Left kidney (tissue), 2 donors: ENCODE results near the gene GLTPD2. TPM values are rescaled to one million over a fixed set of nuclear protein-coding genes. Genes with fewer than 3 reads are reported as not detected.

Experiments
- DNase-seq: peaks from one replicate; pipeline ENCODE4 v3.0.0-alpha.2; 2013
- polyA plus RNA-seq: library from polyadenylated mRNA; unstranded; fragments of 120-200 nt; gene quantifications from one replicate; pipeline ENCODE4 v1.2.1, GENCODE V29; 2013; ENCODE audit not compliant: insufficient read length

GLTPD2 gene
- polyA plus RNA-seq, 1 donor: 4.1 TPM

GRCh38 chr17:4769628-4770027, 19.1 kb upstream of the GLTPD2 start:
- no peak for DNase-seq

GRCh38 chr17:4771519-4772234, 17.1 kb upstream of the GLTPD2 start, which contains the start of gene TM4SF5:
Gene TM4SF5 (plus strand): TSS chr17:4771886. CDS start chr17:4771923, 37 bp downstream.
- no peak for DNase-seq

- no peak for DNase-seq
These were observed 16.5 kb upstream of the GLTPD2 start for GRCh38 chr17:4772235-4772613.

- no peak for DNase-seq
These were observed 10.6 kb upstream of the GLTPD2 start for GRCh38 chr17:4777969-4778760.

- no peak for DNase-seq
These were observed 8.3 kb upstream of the GLTPD2 start for GRCh38 chr17:4780325-4780955.

- DNase-seq: no peak
These were observed 6.1 kb upstream of the GLTPD2 start for GRCh38 chr17:4782652-4783051.

- DNase-seq: no peak
These were observed 3.3 kb upstream of the GLTPD2 start for GRCh38 chr17:4785311-4786105.

GRCh38 chr17:4786106-4786511, 2.7 kb upstream of the GLTPD2 start, which contains the start of gene VMO1:
Gene VMO1 (minus strand): TSS chr17:4786364. CDS start chr17:4786352, 12 bp downstream.
- no peak for DNase-seq

GRCh38 chr17:4786516-4786915, 2.2 kb upstream of the GLTPD2 start:
- DNase-seq: no peak

GRCh38 chr17:4788159-4788806, 481 bp upstream of the GLTPD2 start:
- DNase-seq: no peak

- DNase-seq: no peak
These were observed 862 bp downstream of the GLTPD2 start for GRCh38 chr17:4789701-4789950.

GRCh38 chr17:4789951-4790704, 1.4 kb downstream of the GLTPD2 start:
- peak; percentile 78 for DNase-seq

- no peak for DNase-seq
These were observed 1.9 kb downstream of the GLTPD2 start for GRCh38 chr17:4790705-4791088.

GRCh38 chr17:4795168-4795567, 6.4 kb downstream of the GLTPD2 start:
- no peak for DNase-seq

- DNase-seq: no peak
These were observed 7.8 kb downstream of the GLTPD2 start for GRCh38 chr17:4796552-4796920.

- DNase-seq: no peak
These were observed 11.9 kb downstream of the GLTPD2 start for GRCh38 chr17:4800462-4801196.

- no peak for DNase-seq
These were observed 13.5 kb downstream of the GLTPD2 start, which contains the start of gene C17orf114 for GRCh38 chr17:4802228-4802627. Gene C17orf114 (minus strand): TSS chr17:4802328.

- DNase-seq: no peak
These were observed 17.7 kb downstream of the GLTPD2 start for GRCh38 chr17:4806456-4806776.

GRCh38 chr17:4806777-4807604, 18.2 kb downstream of the GLTPD2 start, which contains the start of gene PLD2:
Gene PLD2 (plus strand): TSS chr17:4807152. CDS start chr17:4807773, 621 bp downstream.
- peak; percentile 83 for DNase-seq
